ENCODE results near the gene HES7. TPM values are rescaled to one million over a fixed set of nuclear protein-coding genes. Genes with fewer than 3 reads are reported as not detected.

Gene HES7
- total and polyA plus RNA-seq, 2 experiments from 2014 or later, result not detected

DNA sequence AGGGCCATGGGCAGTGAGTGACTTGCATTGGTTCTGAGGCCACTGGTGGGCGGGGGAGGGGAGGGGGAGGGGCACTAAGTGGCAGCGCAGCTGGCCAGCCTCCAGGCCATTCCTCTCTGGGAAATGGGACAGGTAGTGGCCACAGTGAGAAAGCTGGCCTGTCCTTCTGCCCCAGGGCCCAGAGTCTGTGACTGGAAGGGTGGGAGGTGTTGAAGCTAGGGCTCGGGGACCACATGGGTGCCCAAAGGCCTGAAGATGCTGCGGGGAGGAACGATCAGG, 36.0 kb downstream of the HES7 start:
- H3K79me2 ChIP-seq (ENCODE audit: insufficient read depth), result no peaks in the 10 kb centered on the region
- in situ Hi-C loops (cut with MboI), result no loop called here
- H3K36me3 ChIP-seq (ENCODE audit: low read depth), result no peaks in the 10 kb centered on the region
- no peaks in the 10 kb centered on the region for H3K4me1 ChIP-seq (ENCODE audit: insufficient read depth)
- TF ChIP-seq EZH2 (IDR thresholded peaks at IDR 0.05; ENCODE audit: insufficient read depth, poor library complexity, severe bottlenecking), result no peak
- TF ChIP-seq EZH2phosphoT487 (IDR thresholded peaks at IDR 0.05; ENCODE audit: insufficient read depth, low read depth), result no peak
- H3K9me3 ChIP-seq (ENCODE audit: low read depth), result no peaks in the 10 kb centered on the region
- no peaks in the 10 kb centered on the region for H3F3A ChIP-seq (ENCODE audit: insufficient read depth)
- no peak overlapping the region for H3K4me2 ChIP-seq (ENCODE audit: unreplicated experiment)
- no peak overlapping the region for H3K27ac ChIP-seq
- no peaks in the 10 kb centered on the region for H4K20me1 ChIP-seq (ENCODE audit: insufficient read depth)
- H3K9ac ChIP-seq, result no peak overlapping the region
- 41 to 68% methylated on average over 3 to 5 of the region's 5 CpGs for WGBS, 2 experiments (ENCODE audit: low coverage in 1 of 2, low lambda C conversion rate in 2 of 2, missing lambda C conversion rate in 2 of 2)
- no peak overlapping the region for H2AFZ ChIP-seq
- no peaks in the 10 kb centered on the region for H3K9me2 ChIP-seq (ENCODE audit: insufficient read depth)
- no peak for DNase-seq
- H3K27me3 ChIP-seq (replicated peaks; ENCODE audit: insufficient read depth), result peaks cover 31% of the 10 kb centered on the region
- H3K4me3 ChIP-seq, result no peak overlapping the region

DNA sequence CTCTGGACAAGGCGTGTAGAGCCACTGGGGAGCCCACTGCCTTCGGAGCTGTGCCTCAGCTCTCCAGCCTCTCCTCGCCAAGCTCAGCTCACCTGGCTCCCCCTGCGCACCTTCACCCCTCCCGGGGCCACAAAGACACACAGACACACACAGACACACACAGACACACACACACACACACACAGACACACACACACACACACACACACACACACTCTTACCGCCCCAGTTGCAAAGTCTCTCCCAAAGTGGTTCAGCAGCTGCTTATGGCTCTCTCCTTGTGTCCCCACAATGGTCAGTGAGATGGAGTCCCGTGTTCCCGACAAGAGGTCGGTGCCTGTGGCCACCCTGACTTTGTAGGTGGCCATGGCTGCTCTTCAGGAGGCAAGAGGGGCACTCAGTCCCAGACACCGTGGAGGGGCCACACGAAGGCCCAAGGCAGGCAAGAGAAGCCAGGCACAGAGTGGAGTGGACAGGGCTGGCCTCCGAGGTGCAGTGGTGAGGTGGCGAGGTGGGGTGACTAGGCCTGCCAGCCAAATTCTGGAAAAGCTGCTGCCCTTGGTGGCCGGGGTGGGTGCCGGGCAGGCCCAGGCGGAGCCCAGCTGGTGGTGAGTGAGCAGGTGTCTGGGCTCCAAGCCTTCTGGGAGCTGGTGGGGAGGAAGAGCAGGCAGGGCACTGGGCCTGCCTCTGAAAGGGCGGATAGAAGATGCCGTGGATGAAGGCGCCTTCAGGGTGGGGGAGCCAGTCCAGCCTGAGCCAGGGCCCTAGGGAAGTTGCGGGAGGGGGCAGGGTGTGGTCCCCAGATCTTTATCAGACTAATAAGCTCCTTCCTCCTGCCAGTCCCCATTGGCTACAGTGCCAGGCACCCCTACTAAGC, 36.6 kb downstream of the HES7 start, which contains the start of gene ALOX12B:
Gene ALOX12B, minus strand, starts transcription at position 642 of the 877 bp plus-strand sequence. Its CDS starts 274 bp downstream, at position 368.
- H3K9ac ChIP-seq, result no peak within 1 kb of the TSS
- H3K4me3 ChIP-seq, result no peak within 1 kb of the TSS
- H3K27me3 ChIP-seq (replicated peaks; ENCODE audit: insufficient read depth), result peaks cover 32% of the 10 kb centered on the region
- no peak for TF ChIP-seq EZH2 (IDR thresholded peaks at IDR 0.05; ENCODE audit: insufficient read depth, poor library complexity, severe bottlenecking)
- no peak for TF ChIP-seq EZH2phosphoT487 (IDR thresholded peaks at IDR 0.05; ENCODE audit: insufficient read depth, low read depth)
- DNase-seq, result no peak
- no peak within 1 kb of the TSS for H3K4me2 ChIP-seq (ENCODE audit: unreplicated experiment)
- H3K27ac ChIP-seq, result no peak within 1 kb of the TSS
- no peaks in the 10 kb centered on the region for H4K20me1 ChIP-seq (ENCODE audit: insufficient read depth)
- in situ Hi-C loops (cut with MboI), result no loop called here
- 66 to 71% methylated on average over 20 of the region's 20 CpGs for WGBS, 2 experiments (ENCODE audit: low coverage in 1 of 2, low lambda C conversion rate in 2 of 2, missing lambda C conversion rate in 2 of 2)
- H3K9me2 ChIP-seq (ENCODE audit: insufficient read depth), result no peaks in the 10 kb centered on the region
- no peaks in the 10 kb centered on the region for H3K9me3 ChIP-seq (ENCODE audit: low read depth)
- H3F3A ChIP-seq (ENCODE audit: insufficient read depth), result no peaks in the 10 kb centered on the region
- H3K36me3 ChIP-seq (ENCODE audit: low read depth), result no peaks in the 10 kb centered on the region
- H3K4me1 ChIP-seq (ENCODE audit: insufficient read depth), result no peaks in the 10 kb centered on the region
- H2AFZ ChIP-seq, result no peak within 1 kb of the TSS
- H3K79me2 ChIP-seq (ENCODE audit: insufficient read depth), result no peaks in the 10 kb centered on the region

DNA sequence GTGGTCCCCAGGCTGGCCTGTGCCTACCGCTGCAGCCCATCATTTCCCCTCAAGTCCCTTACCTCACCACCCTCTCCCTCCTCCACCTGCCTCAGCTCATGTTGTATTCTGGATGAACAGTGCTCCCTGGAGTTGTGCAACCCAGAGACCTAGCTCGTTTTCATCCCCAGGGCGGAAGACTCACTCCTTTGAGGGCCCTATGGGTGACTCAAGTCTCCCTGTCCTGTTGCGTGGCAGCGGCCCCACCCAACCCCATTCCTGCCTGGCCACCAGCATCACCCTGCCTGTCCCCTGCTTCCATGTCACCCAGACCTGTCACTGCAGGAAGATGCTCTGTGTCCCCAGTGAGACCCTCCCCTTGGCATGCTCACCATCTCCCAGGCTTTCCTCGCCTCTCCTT, 39.7 kb downstream of the HES7 start:
- WGBS, 2 experiments (ENCODE audit: low coverage in 1 of 2, low lambda C conversion rate in 2 of 2, missing lambda C conversion rate in 2 of 2), result 69% methylated on average over 6 of the region's 6 CpGs
- in situ Hi-C loops (cut with MboI), result no loop called here

DNA sequence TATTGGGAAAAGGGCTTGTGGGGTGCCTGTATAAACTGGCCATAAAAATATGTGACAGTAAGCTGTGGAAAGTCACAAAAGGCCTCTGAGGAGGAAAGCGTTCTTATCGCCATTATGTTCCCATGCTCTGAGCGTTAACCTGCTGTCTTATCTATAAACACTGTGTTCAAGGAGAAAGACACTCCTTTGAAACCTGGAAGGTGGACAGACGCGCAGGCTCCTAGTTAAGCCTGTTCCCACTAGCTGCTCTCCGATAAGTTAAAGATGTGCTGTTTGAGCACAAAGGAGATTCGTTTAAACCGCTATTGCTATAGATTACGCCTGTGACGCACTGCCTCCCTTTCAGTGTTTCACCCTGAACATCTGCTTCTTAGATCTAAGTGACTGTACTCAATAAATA, 41.6 kb downstream of the HES7 start:
- no peak for DNase-seq
- Histone ChIP-seq H3K27ac (no peak overlapping the region), H3K9me3 (ENCODE audit: low read depth) (no peaks in the 10 kb centered on the region), H3K36me3 (ENCODE audit: low read depth) (no peaks in the 10 kb centered on the region), H3K79me2 (ENCODE audit: insufficient read depth) (no peaks in the 10 kb centered on the region), H3K4me2 (ENCODE audit: unreplicated experiment) (no peak overlapping the region), H4K20me1 (ENCODE audit: insufficient read depth) (no peaks in the 10 kb centered on the region), H3K9me2 (ENCODE audit: insufficient read depth) (no peaks in the 10 kb centered on the region), H3K4me1 (ENCODE audit: insufficient read depth) (no peaks in the 10 kb centered on the region), H3K27me3 (replicated peaks; ENCODE audit: insufficient read depth) (peaks cover 16% of the 10 kb centered on the region; the same call in 1 of the 2 replicates), H3K9ac (no peak overlapping the region), H2AFZ (no peak overlapping the region), H3F3A (ENCODE audit: insufficient read depth) (no peaks in the 10 kb centered on the region), H3K4me3 (no peak overlapping the region)
- TF ChIP-seq EZH2 (IDR thresholded peaks at IDR 0.05; ENCODE audit: insufficient read depth, poor library complexity, severe bottlenecking) (no peak), EZH2phosphoT487 (IDR thresholded peaks at IDR 0.05; ENCODE audit: insufficient read depth, low read depth) (no peak)
- in situ Hi-C loops (cut with MboI), result no loop called here
- 91 to 92% methylated on average over 10 of the region's 10 CpGs for WGBS, 2 experiments (ENCODE audit: low coverage in 1 of 2, low lambda C conversion rate in 2 of 2, missing lambda C conversion rate in 2 of 2)

More for the DNA sequence above, 39.7 kb downstream of the HES7 start:
- Histone ChIP-seq H3F3A (ENCODE audit: insufficient read depth) (no peaks in the 10 kb centered on the region), H2AFZ (no peak overlapping the region), H4K20me1 (ENCODE audit: insufficient read depth) (no peaks in the 10 kb centered on the region), H3K27ac (no peak overlapping the region), H3K9ac (no peak overlapping the region), H3K9me3 (ENCODE audit: low read depth) (no peaks in the 10 kb centered on the region), H3K4me3 (no peak overlapping the region), H3K79me2 (ENCODE audit: insufficient read depth) (no peaks in the 10 kb centered on the region), H3K27me3 (replicated peaks; ENCODE audit: insufficient read depth) (peaks cover 22% of the 10 kb centered on the region), H3K4me1 (ENCODE audit: insufficient read depth) (no peaks in the 10 kb centered on the region), H3K4me2 (ENCODE audit: unreplicated experiment) (no peak overlapping the region), H3K36me3 (ENCODE audit: low read depth) (no peaks in the 10 kb centered on the region), H3K9me2 (ENCODE audit: insufficient read depth) (no peaks in the 10 kb centered on the region)
- TF ChIP-seq EZH2phosphoT487 (IDR thresholded peaks at IDR 0.05; ENCODE audit: insufficient read depth, low read depth) (no peak), EZH2 (IDR thresholded peaks at IDR 0.05; ENCODE audit: insufficient read depth, poor library complexity, severe bottlenecking) (no peak)
- no peak for DNase-seq

Measured in GM23248 (cell line).